Activated naive CD8-positive, alpha-beta T cell treated with anti-CD3 and anti-CD28 coated beads for 36 hours (primary cell): ENCODE measurements around the gene CHTF18. TPM values are rescaled to one million over a fixed set of nuclear protein-coding genes. Genes with fewer than 3 reads are reported as not detected.
"Not testable (repeated sequence)": the region's sequence is repeated elsewhere in the genome, so short reads cannot be mapped to it uniquely, and the experiment has no call there.

Experiments
- DNase-seq: peaks from one replicate; pipeline ENCODE4 v3.0.0; 2021
- H3K27ac Mint-ChIP-seq: one replicate; pipeline ENCODE4 v1.8.0; 2022; ENCODE audit warnings: mild to moderate bottlenecking, moderate library complexity, mixed read lengths
- H3K27me3 Mint-ChIP-seq: one replicate; pipeline ENCODE4 v1.8.0; 2022; ENCODE audit warnings: mild to moderate bottlenecking, mixed read lengths
- H3K36me3 Mint-ChIP-seq: one replicate; pipeline ENCODE4 v1.8.0; 2021; ENCODE audit warnings: mild to moderate bottlenecking, mixed read lengths
- H3K4me1 Mint-ChIP-seq: one replicate; pipeline ENCODE4 v1.8.0; 2021; ENCODE audit warnings: mixed read lengths
- H3K4me3 Mint-ChIP-seq: one replicate; pipeline ENCODE4 v1.8.0; 2022; ENCODE audit warnings: mild to moderate bottlenecking, moderate library complexity, mixed read lengths
- H3K9me3 Mint-ChIP-seq: one replicate; pipeline ENCODE4 v1.8.0; 2022; ENCODE audit warnings: mixed read lengths
- total RNA-seq, 2 experiments: library from RNA; stranded (reverse); gene quantifications; one replicate each; pipeline ENCODE4 v1.2.3, GENCODE V29; 2021

The CHTF18 gene
- total RNA-seq, 2 experiments from 2014 or later = 98.3 to 100 TPM

GRCh38 chr16:817001-817906 lies 28.8 kb downstream of the CHTF18 start:
- DNase-seq = no peak
- Mint-ChIP-seq H3K9me3 (no peaks in the 10 kb centered on the region), H3K4me1 (peaks cover 3% of the 10 kb centered on the region), H3K36me3 (no peaks in the 10 kb centered on the region), H3K27me3 (peaks cover 17% of the 10 kb centered on the region), H3K4me3 (no peak overlapping the region), H3K27ac (no peak overlapping the region)

DNA sequence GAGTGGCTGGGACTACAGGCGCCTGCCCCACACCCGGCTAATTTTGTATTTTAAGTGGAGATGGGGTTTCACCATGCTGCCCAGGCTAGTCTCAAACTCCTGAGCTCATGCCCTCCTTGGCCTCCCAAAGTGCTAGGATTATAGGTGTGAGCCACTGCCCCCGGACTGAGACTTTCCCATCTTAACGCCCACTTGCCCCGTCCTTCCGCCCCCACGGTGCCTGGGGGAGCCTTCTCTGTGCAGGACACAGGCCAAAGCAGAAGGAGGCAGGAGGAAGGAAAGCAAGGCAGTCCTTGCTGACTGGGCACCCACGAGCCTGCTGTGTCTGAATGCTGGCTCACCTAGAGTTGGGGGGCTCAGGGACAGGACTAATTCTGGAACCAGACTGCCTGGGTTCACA lies 29.7 kb downstream of the CHTF18 start:
- H3K27me3 Mint-ChIP-seq = peaks cover 12% of the 10 kb centered on the region
- H3K36me3 Mint-ChIP-seq = no peaks in the 10 kb centered on the region
- H3K4me3 Mint-ChIP-seq = no peak overlapping the region
- no peak overlapping the region for H3K27ac Mint-ChIP-seq
- H3K4me1 Mint-ChIP-seq = peaks cover 3% of the 10 kb centered on the region
- H3K9me3 Mint-ChIP-seq = no peaks in the 10 kb centered on the region
- DNase-seq = no peak

- H3K9me3 Mint-ChIP-seq = no peaks in the 10 kb centered on the region
- no peaks in the 10 kb centered on the region for H3K36me3 Mint-ChIP-seq
- peaks cover 12% of the 10 kb centered on the region for H3K27me3 Mint-ChIP-seq
- DNase-seq = no peak
- H3K4me1 Mint-ChIP-seq = peaks cover 3% of the 10 kb centered on the region
- no peak overlapping the region for H3K4me3 Mint-ChIP-seq
- no peak overlapping the region for H3K27ac Mint-ChIP-seq
Measured at GRCh38 chr16:818592-818991, 30.2 kb downstream of the CHTF18 start.

GRCh38 chr16:819336-820043 lies 31.1 kb downstream of the CHTF18 start:
- Mint-ChIP-seq H3K36me3 (no peaks in the 10 kb centered on the region), H3K4me1 (peaks cover 3% of the 10 kb centered on the region), H3K27ac (no peak overlapping the region), H3K9me3 (no peaks in the 10 kb centered on the region), H3K27me3 (peaks cover 9% of the 10 kb centered on the region), H3K4me3 (no peak overlapping the region)
- DNase-seq = no peak

DNA sequence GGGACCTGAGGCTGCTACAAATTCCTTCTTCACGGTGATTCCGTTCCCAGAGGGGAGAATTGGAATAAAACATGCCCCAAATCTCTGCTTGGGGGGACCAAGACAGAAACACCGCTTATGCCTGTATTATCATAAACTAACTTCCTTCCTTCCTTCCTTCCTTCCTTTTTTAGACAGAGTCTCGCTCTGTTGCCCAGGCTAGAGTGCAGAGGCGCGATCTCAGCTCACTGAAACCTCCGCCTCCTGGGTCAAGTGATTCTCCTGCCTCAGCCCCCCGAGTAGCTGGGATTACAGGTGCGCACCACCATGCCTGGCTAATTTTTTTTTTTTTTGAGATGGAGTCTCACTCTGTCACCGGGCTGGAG lies 31.6 kb downstream of the CHTF18 start:
- not testable (repeated sequence) for H3K27ac Mint-ChIP-seq, H3K4me3 Mint-ChIP-seq, DNase-seq, H3K27me3 Mint-ChIP-seq, H3K9me3 Mint-ChIP-seq, H3K36me3 Mint-ChIP-seq, H3K4me1 Mint-ChIP-seq

- Mint-ChIP-seq H3K27me3 (peaks cover 4% of the 10 kb centered on the region), H3K9me3 (no peaks in the 10 kb centered on the region), H3K4me3 (no peak overlapping the region), H3K4me1 (peaks cover 3% of the 10 kb centered on the region), H3K27ac (no peak overlapping the region), H3K36me3 (no peaks in the 10 kb centered on the region)
- DNase-seq = no peak
Measured at GRCh38 chr16:820748-821147, 32.3 kb downstream of the CHTF18 start.

DNA sequence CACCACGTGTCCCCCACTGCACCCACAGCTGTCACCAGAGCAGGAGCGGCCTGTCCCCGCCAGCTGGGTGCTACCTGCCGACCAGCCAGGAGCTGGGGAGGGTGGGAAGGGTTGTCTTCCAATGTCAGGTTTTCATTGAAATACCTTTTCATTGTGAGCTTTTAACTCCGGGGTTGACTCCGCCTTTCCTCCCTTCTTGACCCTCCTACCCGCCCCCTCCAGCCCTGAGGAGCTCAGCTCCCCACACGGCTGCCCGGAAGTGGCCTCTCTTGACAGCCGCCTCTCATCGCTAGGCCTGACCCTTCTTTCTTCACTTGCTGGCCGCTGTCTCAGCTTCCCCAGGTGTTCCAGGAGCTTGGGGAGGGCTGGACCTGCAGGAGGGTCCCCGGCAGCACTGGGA lies 33.3 kb downstream of the CHTF18 start:
- Mint-ChIP-seq H3K4me1 (peaks cover 3% of the 10 kb centered on the region), H3K27me3 (peaks cover 4% of the 10 kb centered on the region), H3K9me3 (no peaks in the 10 kb centered on the region), H3K36me3 (no peaks in the 10 kb centered on the region), H3K27ac (no peak overlapping the region), H3K4me3 (no peak overlapping the region)
- no peak for DNase-seq

DNA sequence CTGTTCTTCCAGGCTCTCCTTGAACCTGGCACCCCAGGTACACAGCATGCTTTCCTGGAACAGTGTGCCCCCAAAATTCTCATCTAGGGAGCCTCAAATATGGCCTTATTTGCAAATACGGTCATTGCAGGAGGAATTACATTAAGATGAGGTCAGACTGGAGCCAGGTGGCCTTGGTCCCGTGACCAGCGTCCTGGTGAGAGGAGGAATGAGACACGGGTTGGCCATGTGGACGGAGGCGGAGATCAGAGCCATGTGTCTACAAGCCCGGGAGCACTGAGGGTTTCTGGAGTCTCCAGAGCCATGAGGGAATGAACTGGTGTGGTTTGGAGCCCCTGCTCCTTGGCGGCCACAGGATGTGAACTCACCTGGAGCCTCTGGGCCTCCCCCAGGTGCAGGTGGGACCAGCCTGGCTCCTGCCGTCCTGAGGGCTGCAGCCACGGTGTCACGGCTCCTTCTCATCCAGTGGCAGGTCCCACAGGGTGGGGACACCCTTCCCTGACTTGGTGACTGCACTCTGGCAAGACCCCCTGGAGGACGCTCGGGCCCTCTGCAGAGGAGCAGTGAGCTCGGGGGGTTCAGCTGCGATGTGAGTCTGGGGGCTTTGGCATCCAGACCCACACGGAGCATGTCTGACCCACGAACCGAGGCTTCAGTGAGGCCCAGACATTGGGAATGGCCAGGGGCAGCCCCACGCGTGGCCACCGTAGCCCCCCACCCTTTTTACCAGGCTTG lies 33.9 kb downstream of the CHTF18 start:
- no peak overlapping the region for H3K4me3 Mint-ChIP-seq
- no peak for DNase-seq
- peaks cover 3% of the 10 kb centered on the region for H3K4me1 Mint-ChIP-seq
- peaks cover 4% of the 10 kb centered on the region for H3K27me3 Mint-ChIP-seq
- no peaks in the 10 kb centered on the region for H3K9me3 Mint-ChIP-seq
- H3K27ac Mint-ChIP-seq = no peak overlapping the region
- H3K36me3 Mint-ChIP-seq = no peaks in the 10 kb centered on the region

GRCh38 chr16:822909-823297 lies 34.5 kb downstream of the CHTF18 start:
- DNase-seq = no peak
- Mint-ChIP-seq H3K4me3 (no peak overlapping the region), H3K27me3 (peaks cover 4% of the 10 kb centered on the region), H3K36me3 (no peaks in the 10 kb centered on the region), H3K9me3 (no peaks in the 10 kb centered on the region), H3K4me1 (peaks cover 3% of the 10 kb centered on the region), H3K27ac (no peak overlapping the region)

GRCh38 chr16:824194-824593 lies 35.8 kb downstream of the CHTF18 start:
- H3K9me3 Mint-ChIP-seq = no peaks in the 10 kb centered on the region
- H3K4me1 Mint-ChIP-seq = peaks cover 3% of the 10 kb centered on the region
- no peak for DNase-seq
- no peaks in the 10 kb centered on the region for H3K36me3 Mint-ChIP-seq
- no peak overlapping the region for H3K4me3 Mint-ChIP-seq
- H3K27ac Mint-ChIP-seq = no peak overlapping the region
- H3K27me3 Mint-ChIP-seq = peaks cover 4% of the 10 kb centered on the region

- H3K36me3 Mint-ChIP-seq = no peaks in the 10 kb centered on the region
- H3K4me1 Mint-ChIP-seq = peaks cover 3% of the 10 kb centered on the region
- no peaks in the 10 kb centered on the region for H3K9me3 Mint-ChIP-seq
Measured at GRCh38 chr16:824601-825000, 36.2 kb downstream of the CHTF18 start.

DNA sequence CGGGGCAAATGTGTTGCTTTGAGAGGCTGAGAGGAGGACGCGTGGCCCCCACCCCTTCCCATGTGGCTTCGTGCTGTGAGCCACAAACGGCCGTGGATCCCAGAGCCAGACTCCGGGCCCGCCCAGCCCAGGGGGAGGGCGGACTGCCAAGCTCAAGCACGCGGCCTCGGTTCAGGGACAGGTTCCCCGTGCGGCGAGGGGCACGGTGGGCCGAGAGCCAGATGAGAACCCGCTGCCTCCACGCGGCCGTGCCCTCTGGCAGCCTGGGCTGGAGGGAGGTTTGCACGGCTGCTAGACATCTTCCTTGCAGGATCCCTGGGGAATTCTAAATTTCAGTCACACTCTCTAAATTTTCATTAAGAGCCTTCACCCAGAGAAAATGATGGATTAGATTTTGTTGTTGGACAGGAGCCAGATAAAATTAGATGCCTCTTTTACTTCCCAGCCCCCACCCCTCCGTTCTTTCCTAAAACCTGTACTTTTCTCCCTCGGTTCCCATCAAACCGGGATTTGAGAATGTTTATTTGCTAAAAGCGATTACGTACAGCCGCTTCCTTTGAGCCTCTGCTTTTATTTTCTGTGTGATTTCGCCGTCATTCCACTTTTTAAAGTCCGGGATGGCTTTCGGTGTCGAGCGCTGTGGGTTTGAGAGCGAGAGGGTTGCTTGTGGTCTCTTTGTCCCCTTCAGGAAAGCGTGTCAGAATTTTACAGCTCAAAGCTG lies 37.1 kb downstream of the CHTF18 start:
- Mint-ChIP-seq H3K27me3 (peaks cover 13% of the 10 kb centered on the region), H3K27ac (no peak overlapping the region), H3K4me1 (no peaks in the 10 kb centered on the region), H3K9me3 (no peaks in the 10 kb centered on the region), H3K36me3 (no peaks in the 10 kb centered on the region), H3K4me3 (no peak overlapping the region)
- DNase-seq = no peak

More at GRCh38 chr16:824601-825000, 36.2 kb downstream of the CHTF18 start:
- H3K27me3 Mint-ChIP-seq = peaks cover 5% of the 10 kb centered on the region
- no peak overlapping the region for H3K4me3 Mint-ChIP-seq
- H3K27ac Mint-ChIP-seq = no peak overlapping the region
- DNase-seq = no peak

- H3K27me3 Mint-ChIP-seq = peaks cover 9% of the 10 kb centered on the region
- H3K4me1 Mint-ChIP-seq = no peaks in the 10 kb centered on the region
- no peak overlapping the region for H3K4me3 Mint-ChIP-seq
- H3K36me3 Mint-ChIP-seq = no peaks in the 10 kb centered on the region
- H3K27ac Mint-ChIP-seq = no peak overlapping the region
- DNase-seq = no peak
- H3K9me3 Mint-ChIP-seq = no peaks in the 10 kb centered on the region
Measured at GRCh38 chr16:827513-827912, 39.1 kb downstream of the CHTF18 start.

DNA sequence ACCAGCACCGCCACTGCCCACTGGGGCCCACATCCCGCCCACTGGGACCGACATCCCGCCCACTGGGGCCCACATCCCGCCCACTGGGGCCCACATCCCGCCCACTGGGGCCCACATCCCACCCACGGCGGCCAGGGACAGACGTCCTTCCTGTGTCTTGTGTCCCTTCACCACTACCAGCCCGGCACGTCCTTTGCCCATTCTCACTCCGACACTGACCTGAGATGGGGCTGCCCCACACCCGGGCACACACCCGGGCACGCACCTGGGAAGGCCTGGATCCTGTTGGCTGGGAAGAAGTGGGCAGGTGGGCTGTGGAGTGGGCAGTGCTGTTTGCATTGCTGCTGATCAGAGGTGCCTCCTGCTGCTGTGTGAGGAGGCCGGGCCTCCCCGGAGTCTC lies 40.5 kb downstream of the CHTF18 start:
- Mint-ChIP-seq H3K27me3 (peaks cover 9% of the 10 kb centered on the region), H3K4me3 (no peak overlapping the region), H3K4me1 (no peaks in the 10 kb centered on the region), H3K27ac (no peak overlapping the region), H3K9me3 (no peaks in the 10 kb centered on the region), H3K36me3 (no peaks in the 10 kb centered on the region)
- no peak for DNase-seq
